AG04449 (cell line): Measurements from ENCODE around the gene ARMH3.
"Not testable (repeated sequence)": the region's sequence is repeated elsewhere in the genome, so short reads cannot be mapped to it uniquely, and the experiment has no call there.

Experiments used
- CTCF ChIA-PET: fragments of 350-600 bp; formaldehyde crosslinking; extraction: SDS; loops from one replicate; lab custom pipeline; 2021; ENCODE audit warnings: antibody characterized with exemption; lab: Yijun Ruan, JAX
- POLR2A ChIA-PET: fragments of 400-600, 350-600 bp; formaldehyde crosslinking; extraction: SDS; loops from one replicate; lab custom pipeline; 2020; ENCODE audit warnings: antibody characterized with exemption, inconsistent platforms; lab: Yijun Ruan, JAX
- DNase-seq: peaks from one replicate; pipeline ENCODE4 v3.0.0-alpha.2; 2010; ENCODE audit warnings: low read depth, low spot score
- H3K4me3 ChIP-seq: 2 replicates; pipeline ENCODE4 v1.5.1; 2011; ENCODE audit warnings: low read depth, mild to moderate bottlenecking, control low read depth, low read length
- CTCF ChIP-seq: IDR thresholded peaks from one replicate; pipeline ENCODE4 v1.5.1; 2011; ENCODE audit warnings: mild to moderate bottlenecking, moderate library complexity, low read length, control low read depth, inconsistent platforms; ENCODE audit not compliant: insufficient read depth; ENCODE audit errors: missing control alignments

The ARMH3 gene

GRCh38 chr10:102010961-102011360 is 45.0 kb downstream of the ARMH3 start:
- ChIA-PET POLR2A (interaction anchor here (1.0 kb wide), 1 partner anchor 170 kb away, joined by 3 read pairs; no protein-coding TSS in a partner anchor), CTCF (interaction anchor here (0.7 to 22.9 kb wide), 35 partner anchors 9 to 230 kb away, joined by 3 to 601 read pairs (median 6); partner anchors contain the start of genes KCNIP2 and OGA)
- no peak for DNase-seq
- H3K4me3 ChIP-seq = no peak overlapping the region
- no peak for TF ChIP-seq CTCF

GRCh38 chr10:102009801-102010425 is 46.1 kb downstream of the ARMH3 start:
- no peak overlapping the region for H3K4me3 ChIP-seq
- CTCF ChIA-PET = interaction anchor here (0.6 to 22.9 kb wide), 68 partner anchors 10 to 440 kb away, joined by 3 to 601 read pairs (median 5); partner anchors contain the start of genes ARMH3, KCNIP2 and OGA
- TF ChIP-seq CTCF = peak; percentile 82
- peak; percentile 73 for DNase-seq
- POLR2A ChIA-PET = interaction anchor here (0.5 to 1.0 kb wide), 4 partner anchors 15 to 236 kb away, joined by 3 to 6 read pairs (median 3); partner anchors contain the start of gene ARMH3

- no peak for TF ChIP-seq CTCF
- ChIA-PET CTCF (interaction anchor here (0.6 to 22.9 kb wide), 9 partner anchors 9 to 191 kb away, joined by 3 to 601 read pairs (median 5); partner anchors contain the start of gene KCNIP2), POLR2A (no interaction called here)
- no peak overlapping the region for H3K4me3 ChIP-seq
- no peak for DNase-seq
Observed at GRCh38 chr10:102007796-102008195, 48.2 kb downstream of the ARMH3 start.

GRCh38 chr10:102007031-102007430 is 48.9 kb downstream of the ARMH3 start:
- DNase-seq, H3K4me3 ChIP-seq, POLR2A ChIA-PET: not testable (repeated sequence)
- CTCF ChIA-PET = interaction anchor here (0.6 to 22.9 kb wide), 7 partner anchors 8 to 191 kb away, joined by 3 to 601 read pairs (median 4); partner anchors contain the start of gene KCNIP2

- ChIA-PET POLR2A (no interaction called here), CTCF (interaction anchor here (1.2 to 22.9 kb wide), 4 partner anchors 68 to 223 kb away, joined by 3 to 601 read pairs (median 294); partner anchors contain the start of gene KCNIP2)
- TF ChIP-seq CTCF = no peak
- no peak for DNase-seq
- H3K4me3 ChIP-seq = no peak overlapping the region
Observed at GRCh38 chr10:102004376-102004775, 51.6 kb downstream of the ARMH3 start.

GRCh38 chr10:102003541-102003940 is 52.4 kb downstream of the ARMH3 start:
- H3K4me3 ChIP-seq = no peak overlapping the region
- ChIA-PET CTCF (interaction anchor here (0.9 to 22.9 kb wide), 5 partner anchors 16 to 222 kb away, joined by 3 to 601 read pairs (median 6); partner anchors contain the start of gene KCNIP2), POLR2A (no interaction called here)
- DNase-seq = no peak
- TF ChIP-seq CTCF = no peak
